H1 (cell line): ENCODE measurements around the gene SZT2. TPM values are rescaled to one million over a fixed set of nuclear protein-coding genes. Genes with fewer than 3 reads are reported as not detected.

Experiments
- BCL11A ChIP-seq, 2 experiments: IDR thresholded peaks; one replicate each; pipeline ENCODE4 v1.6.1; 2011; ENCODE audit warnings: low read depth in 2 of 2, low read length in 2 of 2, mild to moderate bottlenecking in 2 of 2
- KDM4A ChIP-seq: IDR thresholded peaks from one replicate; pipeline ENCODE4 v1.7.1; 2012; ENCODE audit warnings: low read depth, mild to moderate bottlenecking, moderate library complexity, low read length, inconsistent platforms; ENCODE audit not compliant: severe bottlenecking
- TAF1 ChIP-seq: IDR thresholded peaks from 2 replicates; pipeline ENCODE4 v1.6.1; 2011; ENCODE audit warnings: mild to moderate bottlenecking, low read depth, low read length
- polyA plus RNA-seq, 7 experiments: library from polyadenylated mRNA; depleted of rRNA in 3 of 7; stranded (reverse) in 5 of 7; unstranded in 2 of 7; fragments of >200 nt in 5 of 7; fragments of 200-250 nt in 2 of 7; gene quantifications; 1 replicate in 5 of 7; 2 replicates in 1 of 7; 4 replicates in 1 of 7; pipeline versions ENCODE4 v1.2.1 to v1.2.3, GENCODE V29; 2011 to 2013; ENCODE audit warnings: missing spikeins in 2 of 7, mixed read lengths in 2 of 7
- total RNA-seq: library from RNA; stranded (reverse); fragmentation: NEBNext Ultra II Directional; extraction: Animal tissue kit (Norgen Biotek cat#: 25700); gene quantifications from 2 replicates; pipeline ENCODE4 v1.2.1, GENCODE V29; 2021
- TF ChIP-seq, protein P1 (sequence below): IDR thresholded peaks from 2 replicates; pipeline ENCODE4 v1.6.1; 2012; ENCODE audit warnings: low read length, inconsistent platforms

The SZT2 gene
- total and polyA plus RNA-seq, 2 of the 8 experiments (the other 6 are each of a cell fraction or from before 2014, with no cell fraction given) = 4.7 to 12.9 TPM

- TF ChIP-seq, protein P1, sequence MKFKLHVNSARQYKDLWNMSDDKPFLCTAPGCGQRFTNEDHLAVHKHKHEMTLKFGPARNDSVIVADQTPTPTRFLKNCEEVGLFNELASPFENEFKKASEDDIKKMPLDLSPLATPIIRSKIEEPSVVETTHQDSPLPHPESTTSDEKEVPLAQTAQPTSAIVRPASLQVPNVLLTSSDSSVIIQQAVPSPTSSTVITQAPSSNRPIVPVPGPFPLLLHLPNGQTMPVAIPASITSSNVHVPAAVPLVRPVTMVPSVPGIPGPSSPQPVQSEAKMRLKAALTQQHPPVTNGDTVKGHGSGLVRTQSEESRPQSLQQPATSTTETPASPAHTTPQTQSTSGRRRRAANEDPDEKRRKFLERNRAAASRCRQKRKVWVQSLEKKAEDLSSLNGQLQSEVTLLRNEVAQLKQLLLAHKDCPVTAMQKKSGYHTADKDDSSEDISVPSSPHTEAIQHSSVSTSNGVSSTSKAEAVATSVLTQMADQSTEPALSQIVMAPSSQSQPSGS = no peak
- TF ChIP-seq KDM4A (no peak), BCL11A (IDR thresholded peaks at IDR 0.05; ENCODE audit: low read depth in 2 of 2, low read length in 2 of 2) (no peak), TAF1 (no peak)
Observed at GRCh38 chr1:43466403-43466802, 76.7 kb downstream of the SZT2 start (continued).
